Left lung (tissue), 10 donors: ENCODE measurements around the gene VPS37C. TPM values are rescaled to one million over a fixed set of nuclear protein-coding genes. Genes with fewer than 3 reads are reported as not detected.

ENCODE experiments used
- ATAC-seq: fragments of 200-7000 bp; cut with Tn5 transposase; one replicate; pipeline ENCODE4 v1.9.1; 2020; ENCODE audit warnings: moderate library complexity
- DNase-seq, 4 donors: peaks; one replicate each; pipeline ENCODE4 v3.0.0-alpha.2; 2013 to 2020
- H3K27ac ChIP-seq, 2 donors: fragments of 200-600 bp; sonication (generic) in 1 of 2; one replicate each; pipeline versions ENCODE4 v1.5.0 to v1.8.0; 2020 to 2021
- H3K27me3 ChIP-seq, 2 donors: fragments of 200-600 bp; sonication (generic) in 1 of 2; one replicate each; pipeline versions ENCODE4 v1.5.0 to v1.8.0; 2020 to 2021
- H3K36me3 ChIP-seq, 2 donors: fragments of 200-600 bp; sonication (generic) in 1 of 2; one replicate each; pipeline versions ENCODE4 v1.5.0 to v1.8.0; 2020 to 2021
- H3K4me1 ChIP-seq, 2 donors: fragments of 200-600 bp; one replicate each; pipeline ENCODE4 v1.8.0; 2021
- H3K4me3 ChIP-seq, 2 donors: fragments of 200-600 bp; sonication (generic) in 1 of 2; one replicate each; pipeline versions ENCODE4 v1.5.0 to v1.8.0; 2020 to 2021; ENCODE audit warnings: mild to moderate bottlenecking in 1 of 2
- H3K9me3 ChIP-seq, 2 donors: fragments of 200-600 bp; sonication (generic) in 1 of 2; one replicate each; pipeline versions ENCODE4 v1.5.0 to v1.8.0; 2020 to 2021
- intact Hi-C, 2 donors: fragments of 100-400 bp; cut with DNase I; formaldehyde crosslinking; loops; one replicate each; pipeline versions ENCODE4 v1.11.2 to v1.14.2; 2022
- polyA plus RNA-seq, 6 donors: library from polyadenylated mRNA; unstranded; fragments of 120-200 nt; gene quantifications; one replicate each; pipeline ENCODE4 v1.2.1, GENCODE V29; 2013; ENCODE audit not compliant: insufficient read length in 6 of 6
- total RNA-seq, 2 donors: library from RNA; stranded (reverse); fragmentation: NEBNext Ultra II Directional; extraction: Animal tissue kit (Norgen Biotek cat#: 25700); gene quantifications; one replicate each; pipeline ENCODE4 v1.2.1, GENCODE V29; 2021
- TF ChIP-seq, protein P1 (sequence below), 2 donors: fragments of 200-600 bp; sonication (generic) in 1 of 2; IDR thresholded peaks; one replicate each; pipeline versions ENCODE4 v1.5.0 to v1.8.0; 2021; ENCODE audit warnings: antibody characterized with exemption in 2 of 2
- donor health status: DM: no; HTN: yes; CAD: no.
- donor health status: DM: no; HTN: no; CAD: no.

Gene VPS37C
- total and polyA plus RNA-seq, 8 donors: 14.7 to 30.8 (median 17.7) TPM

- no peaks in the 10 kb centered on the region for H3K27me3 ChIP-seq
- H3K27ac ChIP-seq: peak overlapping the region; percentile 55 to 75
- no peaks in the 10 kb centered on the region for H3K36me3 ChIP-seq
Observed at GRCh38 chr11:61153593-61154095, 7.6 kb downstream of the VPS37C start.

DNA sequence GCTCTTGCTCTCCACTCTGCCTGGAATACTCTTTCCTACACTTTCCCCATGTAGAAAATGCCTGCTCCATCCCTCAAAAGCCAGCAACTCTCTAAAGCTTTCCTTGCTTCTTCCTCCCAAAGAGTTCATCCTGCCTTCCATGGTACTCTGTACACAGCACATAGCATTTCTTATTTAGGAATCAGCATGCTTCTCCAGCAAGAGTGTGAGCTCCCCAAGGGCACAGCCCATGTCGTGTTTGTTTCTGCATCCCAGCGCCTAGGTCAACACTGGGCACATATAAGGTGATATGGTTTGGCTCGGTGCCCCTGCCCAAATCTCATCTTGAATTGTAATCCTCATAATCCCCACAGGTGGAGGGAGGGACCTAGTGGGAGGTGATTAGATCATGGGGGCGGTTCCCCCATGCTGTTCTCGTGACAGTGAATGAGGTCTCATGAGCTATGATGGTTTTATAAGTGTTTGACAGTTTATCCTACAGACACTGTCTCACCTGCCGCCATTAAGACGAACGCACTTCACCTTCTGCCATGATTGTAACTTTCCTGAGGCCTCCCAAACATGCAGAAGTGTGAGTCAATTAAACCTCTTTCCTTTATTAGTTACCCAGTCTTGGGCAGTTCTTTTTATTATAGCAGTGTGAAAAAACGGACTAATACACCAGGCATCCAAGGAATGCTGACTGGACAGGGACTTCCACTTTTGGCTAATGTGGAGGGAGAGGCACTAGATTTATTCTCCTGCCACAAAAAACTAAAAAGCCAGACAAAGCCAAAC, 8.2 kb downstream of the VPS37C start:
- H3K4me1 ChIP-seq: peaks cover 22 to 73% of the 10 kb centered on the region in 2 donors
- H3K27ac ChIP-seq: peak overlapping the region; percentile 55 to 75
- ATAC-seq (peak; percentile 72), DNase-seq (no peak)
- H3K36me3 ChIP-seq: no peaks in the 10 kb centered on the region
- H3K4me3 ChIP-seq: no peak overlapping the region
- intact Hi-C loops: no loop called here
- no peaks in the 10 kb centered on the region for H3K27me3 ChIP-seq
- TF ChIP-seq, protein P1, sequence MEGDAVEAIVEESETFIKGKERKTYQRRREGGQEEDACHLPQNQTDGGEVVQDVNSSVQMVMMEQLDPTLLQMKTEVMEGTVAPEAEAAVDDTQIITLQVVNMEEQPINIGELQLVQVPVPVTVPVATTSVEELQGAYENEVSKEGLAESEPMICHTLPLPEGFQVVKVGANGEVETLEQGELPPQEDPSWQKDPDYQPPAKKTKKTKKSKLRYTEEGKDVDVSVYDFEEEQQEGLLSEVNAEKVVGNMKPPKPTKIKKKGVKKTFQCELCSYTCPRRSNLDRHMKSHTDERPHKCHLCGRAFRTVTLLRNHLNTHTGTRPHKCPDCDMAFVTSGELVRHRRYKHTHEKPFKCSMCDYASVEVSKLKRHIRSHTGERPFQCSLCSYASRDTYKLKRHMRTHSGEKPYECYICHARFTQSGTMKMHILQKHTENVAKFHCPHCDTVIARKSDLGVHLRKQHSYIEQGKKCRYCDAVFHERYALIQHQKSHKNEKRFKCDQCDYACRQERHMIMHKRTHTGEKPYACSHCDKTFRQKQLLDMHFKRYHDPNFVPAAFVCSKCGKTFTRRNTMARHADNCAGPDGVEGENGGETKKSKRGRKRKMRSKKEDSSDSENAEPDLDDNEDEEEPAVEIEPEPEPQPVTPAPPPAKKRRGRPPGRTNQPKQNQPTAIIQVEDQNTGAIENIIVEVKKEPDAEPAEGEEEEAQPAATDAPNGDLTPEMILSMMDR (IDR thresholded peaks at IDR 0.05): no peak
- H3K9me3 ChIP-seq: peaks cover 0 to 2% of the 10 kb centered on the region in 2 donors

More at GRCh38 chr11:61153593-61154095, 7.6 kb downstream of the VPS37C start:
- no peak for DNase-seq
- intact Hi-C loops: no loop called here
- TF ChIP-seq, protein P1 (IDR thresholded peaks at IDR 0.05): no peak
- peak; percentile 22 for ATAC-seq
- Histone ChIP-seq H3K4me3 (no peak overlapping the region), H3K4me1 (peaks cover 26 to 74% of the 10 kb centered on the region in 2 donors), H3K9me3 (peaks cover 0 to 2% of the 10 kb centered on the region in 2 donors)

DNA sequence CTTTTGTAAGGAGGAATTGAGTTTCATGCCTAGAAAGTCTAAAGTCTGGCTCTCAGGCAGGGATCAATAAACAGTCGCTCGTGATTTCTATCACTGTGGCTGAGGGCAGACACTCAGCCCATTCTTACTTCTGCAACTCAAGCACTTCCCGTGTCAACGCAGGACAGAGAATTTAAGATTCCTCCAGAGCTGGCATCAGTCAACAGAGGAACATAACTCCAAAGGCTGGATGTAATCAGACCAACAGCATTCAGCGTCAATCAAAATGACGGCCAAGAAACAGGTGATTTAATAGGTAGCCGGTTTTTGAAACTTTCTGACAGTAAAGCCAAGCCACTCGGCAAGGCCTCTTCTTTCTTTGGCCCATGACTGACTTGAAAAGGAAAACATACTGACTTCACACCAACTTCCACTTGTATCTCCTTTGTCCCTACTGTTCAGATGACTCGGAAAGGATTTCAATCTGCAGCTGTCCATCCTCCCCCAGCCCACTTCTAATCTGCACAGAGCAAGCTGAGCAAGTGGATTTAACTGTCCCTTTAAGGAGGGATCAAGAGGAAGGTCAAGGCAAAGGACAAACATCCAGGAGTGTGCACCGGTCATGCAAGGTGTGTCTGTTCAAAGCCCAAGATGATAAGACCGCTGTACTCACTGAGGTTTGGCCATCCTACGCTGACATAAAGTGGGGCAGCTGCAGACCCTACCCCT, 9.5 kb downstream of the VPS37C start:
- Histone ChIP-seq H3K9me3 (peaks cover 0 to 2% of the 10 kb centered on the region in 2 donors), H3K27me3 (no peaks in the 10 kb centered on the region), H3K27ac (no peak overlapping the region), H3K4me1 (peaks cover 22 to 77% of the 10 kb centered on the region in 2 donors), H3K36me3 (no peaks in the 10 kb centered on the region), H3K4me3 (no peak overlapping the region)
- TF ChIP-seq, protein P1 (IDR thresholded peaks at IDR 0.05): no peak
- DNase-seq: no peak
- intact Hi-C loops: no loop called here
- ATAC-seq: no peak

DNA sequence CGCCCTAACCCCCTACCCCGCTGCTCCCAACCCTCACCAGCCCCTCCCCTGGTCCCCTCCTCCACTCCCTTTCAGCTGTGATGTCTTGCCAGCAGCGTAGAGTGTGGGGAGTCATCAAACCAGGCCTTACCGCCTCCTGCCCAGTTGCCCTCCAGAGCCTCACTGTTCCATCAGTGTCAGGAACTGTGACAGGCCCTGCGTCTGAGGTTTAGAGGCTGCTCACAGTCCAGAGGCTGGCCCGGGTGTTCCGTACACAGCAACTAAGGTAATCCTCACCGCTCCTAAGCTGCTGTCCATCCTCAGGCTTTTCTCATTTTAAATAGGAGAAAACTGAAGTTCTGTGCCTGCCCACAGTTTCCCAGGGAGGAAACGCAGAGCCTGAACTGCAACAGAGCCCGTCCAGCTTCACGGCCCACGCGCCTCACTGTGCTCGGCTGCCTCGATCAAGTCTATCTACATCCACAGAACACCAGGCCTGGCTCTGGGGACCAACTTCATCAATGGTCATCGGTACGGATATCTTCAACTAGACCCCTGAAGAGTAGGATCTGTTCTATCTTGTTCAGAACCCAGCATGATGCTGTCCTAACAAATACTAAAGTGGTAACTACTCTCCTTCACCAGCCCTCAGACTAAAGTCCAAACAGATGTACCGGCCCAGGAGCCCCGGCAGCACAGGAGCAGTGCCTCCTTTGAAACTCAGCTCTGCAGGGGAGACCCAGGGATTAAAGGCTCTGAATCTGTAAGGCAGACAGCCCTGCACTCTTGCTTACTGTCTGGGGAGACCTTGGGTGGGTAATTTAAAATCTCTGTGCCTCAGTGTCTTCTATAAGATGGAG, 10.3 kb downstream of the VPS37C start:
- no peak overlapping the region for H3K27ac ChIP-seq
- no peak for DNase-seq

More for the DNA sequence above, 10.3 kb downstream of the VPS37C start:
- Histone ChIP-seq H3K27me3 (no peaks in the 10 kb centered on the region), H3K9me3 (peaks cover 0 to 2% of the 10 kb centered on the region in 2 donors), H3K4me3 (no peak overlapping the region), H3K4me1 (peaks cover 22 to 78% of the 10 kb centered on the region in 2 donors), H3K36me3 (no peaks in the 10 kb centered on the region)
- TF ChIP-seq, protein P1 (IDR thresholded peaks at IDR 0.05): no peak
- intact Hi-C loops: no loop called here
- no peak for ATAC-seq
